Measurements from ENCODE around the gene FLACC1.
"Not testable (repeated sequence)": the region's sequence is repeated elsewhere in the genome, so short reads cannot be mapped to it uniquely, and the experiment has no call there.

The FLACC1 gene, protein sequence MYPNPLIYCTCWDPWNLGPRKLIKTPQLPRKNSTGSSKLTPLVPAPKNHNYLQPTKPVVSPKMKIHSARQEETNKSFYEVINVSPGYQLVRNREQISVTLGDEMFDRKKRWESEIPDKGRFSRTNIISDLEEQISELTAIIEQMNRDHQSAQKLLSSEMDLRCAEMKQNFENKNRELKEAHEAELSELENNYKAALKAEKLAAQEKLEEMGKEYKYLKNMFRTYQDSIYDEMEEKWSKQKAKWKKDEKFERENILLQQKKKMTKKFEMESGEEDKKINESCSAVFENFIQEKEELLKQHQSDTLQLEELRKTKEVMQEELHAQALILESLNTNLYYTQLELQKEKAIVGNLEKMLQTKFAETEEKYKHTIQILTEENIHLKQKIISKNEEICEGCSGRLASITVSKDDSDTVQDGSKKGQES

DNA sequence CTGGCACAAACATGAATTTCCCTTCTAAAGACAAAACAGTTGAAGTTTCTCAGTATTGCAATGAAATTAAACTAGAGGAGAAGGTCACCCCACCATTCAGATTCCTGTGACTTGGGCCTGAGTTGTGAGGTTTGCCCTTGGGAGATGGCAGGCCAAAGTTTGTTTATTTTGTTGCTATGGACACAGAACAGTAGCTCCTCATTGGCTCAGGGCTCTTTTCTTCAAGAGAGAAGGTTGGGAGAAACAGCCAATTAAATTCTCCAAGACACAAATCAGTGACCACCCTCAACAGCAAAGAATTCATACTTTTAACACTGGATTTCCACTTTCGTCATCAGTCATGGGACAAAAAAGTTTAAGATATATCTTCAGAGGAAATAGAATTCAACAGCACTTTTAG, at the start of gene FLACC1:
Gene FLACC1 (minus strand): TSS at position 125 of the 400 bp plus-strand sequence. CDS start 5,941 bp downstream, outside the sequence.
- DNase-seq, result peak; percentile 11

DNA sequence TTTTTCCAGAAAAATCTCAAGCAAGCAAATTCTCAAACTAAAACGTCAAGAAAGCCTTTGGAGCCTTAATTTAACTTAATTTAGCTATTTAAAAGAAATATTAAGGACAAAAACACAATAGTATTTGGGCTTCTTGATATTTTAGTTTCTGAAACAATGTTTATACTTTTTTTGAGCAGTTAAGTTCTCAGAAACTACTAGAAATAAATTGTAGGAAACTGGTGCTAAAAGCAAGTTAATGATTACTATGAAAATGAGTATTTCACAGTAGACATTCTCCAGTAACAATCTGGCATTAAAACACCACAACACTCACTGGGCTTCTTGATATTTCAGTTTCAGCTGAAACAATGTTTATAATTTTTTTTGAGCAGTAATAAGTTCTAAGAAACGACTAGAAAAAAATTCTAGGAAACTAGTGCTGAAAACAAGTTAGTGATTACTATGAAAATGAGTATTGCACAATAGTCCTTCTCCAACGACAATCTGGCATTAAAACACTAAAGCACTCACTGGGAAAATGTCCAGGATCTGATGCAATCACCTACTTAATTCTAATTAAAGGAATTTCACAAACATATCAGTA, 49.0 kb upstream of the FLACC1 start:
- no peak for DNase-seq

DNA sequence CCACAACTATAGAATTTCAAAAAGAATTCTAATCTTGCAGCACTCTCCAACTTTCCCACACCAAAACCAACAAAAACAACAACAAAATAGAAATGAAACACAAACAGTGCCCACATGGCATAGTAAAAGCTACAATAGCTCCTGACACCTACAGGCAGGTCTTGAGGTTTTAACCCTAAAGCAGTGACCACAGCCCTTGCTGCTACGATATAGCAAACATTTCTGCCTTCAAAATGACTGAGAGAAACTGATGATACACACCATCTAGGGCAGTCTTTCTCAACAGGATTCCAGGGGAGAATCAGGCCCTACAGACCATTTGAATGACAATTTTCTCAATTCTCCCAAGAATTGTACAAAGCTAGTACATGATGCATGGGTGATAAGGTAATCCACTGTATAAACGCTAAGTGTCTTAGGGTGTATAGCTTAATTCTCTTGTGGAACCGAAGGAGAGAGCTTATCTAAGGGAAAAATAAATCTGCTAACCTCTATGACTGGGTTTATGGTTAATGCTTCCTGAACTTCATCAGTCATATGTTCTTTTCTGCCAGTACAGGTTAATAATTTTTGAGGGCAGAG, 47.6 kb upstream of the FLACC1 start:
- no peak for DNase-seq

DNA sequence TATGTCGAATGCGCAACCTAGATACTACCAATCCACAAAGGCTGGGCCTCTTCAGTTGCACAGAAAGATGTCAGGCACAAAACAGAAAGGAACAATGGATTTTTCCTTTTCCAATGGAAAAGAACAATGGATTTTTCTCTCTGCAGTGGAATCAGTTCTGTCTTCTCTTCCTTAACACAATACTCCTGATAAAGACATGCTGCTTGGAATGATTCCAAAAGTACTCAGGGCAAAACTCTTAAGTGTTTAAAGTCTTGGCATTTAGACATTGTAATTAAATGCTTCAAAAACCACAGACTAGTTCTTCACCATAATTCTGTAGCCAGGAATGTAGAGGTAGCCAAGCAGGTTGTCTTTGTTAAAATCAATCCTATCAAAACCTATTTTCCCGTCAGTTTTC, 46.7 kb upstream of the FLACC1 start:
- no peak for DNase-seq

DNA sequence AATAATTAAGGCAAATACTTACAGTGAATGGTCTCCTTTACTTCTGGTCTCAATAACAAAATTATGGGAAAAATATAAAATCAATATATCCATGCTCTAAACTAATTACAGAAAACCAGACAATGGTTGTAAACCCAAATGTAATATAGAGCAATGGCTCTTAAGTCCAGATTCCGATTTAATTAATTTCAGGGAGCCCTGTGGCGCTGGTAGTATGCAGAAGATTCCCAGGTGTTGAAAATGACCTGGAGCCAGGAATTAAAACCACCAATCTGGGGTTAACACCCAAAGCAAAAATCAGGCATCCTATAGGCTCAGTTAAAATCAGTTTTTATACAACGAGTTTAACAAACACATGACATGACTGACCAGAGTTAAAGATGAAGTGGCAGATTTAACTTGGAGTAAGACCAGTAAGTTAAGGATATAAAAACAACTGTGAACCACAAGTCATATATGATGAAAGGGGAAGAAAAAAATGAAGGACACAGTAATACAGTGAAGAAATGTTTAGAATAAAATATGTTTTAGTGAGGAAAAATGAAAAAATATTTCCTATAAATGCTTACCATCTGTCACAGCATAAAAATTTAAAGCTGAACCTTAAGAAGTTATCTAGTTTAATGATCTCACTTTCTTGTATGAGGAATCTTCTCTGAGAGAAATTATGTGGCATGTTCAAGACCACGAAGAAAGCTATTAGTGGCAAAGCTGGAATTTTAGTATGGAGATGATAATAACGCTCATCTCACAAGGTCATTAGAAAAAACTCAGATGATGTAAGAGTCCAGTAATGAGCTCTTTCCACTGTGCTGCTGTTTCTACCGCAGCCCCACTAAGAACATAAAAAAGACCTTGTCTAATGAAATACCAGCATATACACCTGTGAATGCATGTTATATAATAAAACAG, 45.8 kb upstream of the FLACC1 start:
- no peak for DNase-seq

DNA sequence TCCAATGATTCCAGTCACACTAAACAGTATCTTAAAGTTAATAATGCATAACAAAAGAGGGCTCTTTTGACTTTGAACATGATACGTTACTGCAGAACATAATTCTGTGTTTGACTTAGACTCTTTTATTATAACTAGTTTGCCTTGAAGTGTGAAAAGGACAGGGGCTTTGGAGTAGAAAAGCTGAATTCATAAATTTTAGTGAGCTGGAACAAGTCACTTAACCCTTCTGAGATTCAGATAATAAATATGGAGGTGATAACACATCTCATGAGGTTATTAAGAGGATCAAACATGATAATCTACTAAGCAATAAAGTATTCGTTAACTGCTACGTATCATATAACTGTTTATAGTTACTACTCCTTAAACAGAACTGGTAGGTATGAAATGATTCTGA, 44.7 kb upstream of the FLACC1 start:
- no peak for DNase-seq

DNA sequence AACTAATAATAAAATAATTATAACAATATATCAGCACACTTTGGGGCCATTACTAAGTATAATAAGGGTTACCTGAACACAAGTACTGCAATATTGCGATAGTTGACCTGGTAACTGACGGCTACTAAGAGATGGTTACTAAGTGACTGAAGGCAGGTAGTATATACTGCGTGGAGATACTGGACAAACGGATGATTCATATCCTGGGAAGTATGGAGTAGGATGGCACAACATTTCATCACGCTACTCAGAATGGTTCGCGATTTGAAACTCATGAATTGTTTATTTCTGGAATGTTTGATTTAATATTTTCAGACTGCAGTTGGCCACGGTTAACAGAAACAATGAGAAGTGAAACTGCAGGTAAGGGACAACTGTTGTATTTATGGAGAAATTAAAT, 39.5 kb upstream of the FLACC1 start:
- DNase-seq, result no peak

DNA sequence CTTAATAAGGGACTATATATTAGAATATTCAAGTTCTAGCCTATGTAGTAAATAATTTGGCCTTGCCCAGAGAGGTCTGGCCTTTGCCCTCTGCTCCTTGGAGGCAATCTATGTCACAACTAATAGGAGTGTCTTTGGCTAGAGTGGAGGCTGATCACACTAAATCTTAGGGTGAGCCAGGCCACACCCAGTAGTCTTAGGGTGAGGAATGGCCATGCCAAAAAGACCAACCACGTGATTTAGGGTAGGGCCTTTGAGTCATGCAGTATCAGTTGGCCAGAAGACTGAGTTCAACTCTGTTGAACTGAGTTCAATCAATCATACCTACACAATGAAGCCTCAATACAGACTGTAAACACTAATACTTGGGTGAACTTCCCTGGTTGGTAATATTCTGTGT, 26.0 kb upstream of the FLACC1 start:
- DNase-seq, result no peak

DNA sequence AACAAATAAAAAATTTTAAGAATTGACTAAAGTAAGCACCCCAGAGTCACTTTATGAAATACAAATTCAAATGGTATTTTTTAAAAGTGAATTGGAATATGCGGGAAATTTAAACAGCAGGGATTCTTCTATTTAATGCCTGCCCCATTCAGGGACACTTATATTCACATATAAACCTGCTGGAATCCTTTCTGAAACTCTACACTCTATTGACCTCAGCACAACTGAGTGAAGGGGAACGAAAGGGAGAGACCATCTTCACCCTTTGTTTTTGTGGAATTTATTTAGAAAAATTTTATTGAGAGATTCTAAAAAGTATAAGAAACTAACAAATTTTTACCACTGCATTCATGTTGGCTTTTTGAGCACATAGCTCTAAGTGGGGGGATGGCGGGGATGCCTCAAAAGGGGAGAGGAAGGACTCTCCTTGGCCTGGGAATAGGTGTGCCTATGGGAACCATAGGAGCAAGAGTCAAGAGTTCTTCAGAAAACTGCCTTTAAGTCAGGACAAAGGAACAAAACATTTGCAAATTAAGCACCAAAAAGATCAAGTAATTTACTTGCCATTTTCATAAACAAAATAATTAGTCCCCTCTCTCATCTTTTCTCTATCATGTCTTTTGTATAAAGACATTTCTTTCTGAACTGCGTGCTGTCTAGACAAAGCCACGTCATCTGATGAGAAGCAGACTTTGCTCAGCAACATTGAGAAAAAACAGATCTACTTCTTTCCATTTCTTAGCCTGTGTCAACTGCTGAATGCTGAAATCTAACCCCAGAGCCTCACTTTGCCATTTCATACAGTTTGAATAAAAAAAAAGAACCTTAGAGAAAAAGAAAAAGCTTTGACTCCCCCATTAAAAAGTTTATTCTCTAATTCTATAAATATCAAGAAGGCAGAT, 21.6 kb upstream of the FLACC1 start:
- DNase-seq, result no peak

DNA sequence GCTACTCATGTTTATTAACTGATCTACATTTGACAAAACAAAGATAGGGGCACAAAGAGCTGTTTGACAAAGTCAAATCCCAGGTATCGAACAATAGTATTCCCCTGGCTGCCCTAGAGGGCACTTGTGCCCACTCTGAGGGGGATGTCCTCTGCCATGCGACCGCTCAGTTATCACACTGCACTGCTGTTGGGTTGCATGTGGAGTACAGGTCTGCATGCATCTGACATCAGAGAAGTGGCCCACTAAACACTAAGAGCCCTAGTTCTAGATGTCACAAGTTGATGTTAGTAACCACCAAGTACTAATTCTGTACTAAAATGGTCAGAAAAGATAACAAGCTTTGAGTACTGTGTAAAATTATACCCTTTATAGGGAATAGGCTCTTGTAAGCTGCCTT, 20.1 kb upstream of the FLACC1 start:
- no peak for DNase-seq

DNA sequence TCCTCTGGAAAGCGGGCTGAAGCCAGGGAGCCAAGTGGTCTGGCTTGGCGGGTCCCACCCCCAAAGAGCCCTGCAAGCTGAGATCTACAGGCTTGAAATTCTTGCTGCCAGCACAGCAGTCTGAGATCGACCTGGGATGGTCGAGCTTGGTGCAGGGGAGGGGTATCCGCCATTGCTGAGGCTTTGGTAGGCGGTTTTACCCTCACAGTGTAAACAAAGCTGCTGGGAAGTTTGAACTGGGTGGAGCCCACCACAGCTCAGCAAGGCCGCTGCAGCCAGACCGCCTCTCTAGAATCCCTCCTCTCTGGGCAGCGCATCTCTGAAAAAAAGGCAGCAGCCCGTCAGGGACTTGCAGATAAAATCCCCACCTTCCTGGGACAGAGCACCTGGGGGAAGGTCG, 12.6 kb upstream of the FLACC1 start:
- no peak for DNase-seq

DNA sequence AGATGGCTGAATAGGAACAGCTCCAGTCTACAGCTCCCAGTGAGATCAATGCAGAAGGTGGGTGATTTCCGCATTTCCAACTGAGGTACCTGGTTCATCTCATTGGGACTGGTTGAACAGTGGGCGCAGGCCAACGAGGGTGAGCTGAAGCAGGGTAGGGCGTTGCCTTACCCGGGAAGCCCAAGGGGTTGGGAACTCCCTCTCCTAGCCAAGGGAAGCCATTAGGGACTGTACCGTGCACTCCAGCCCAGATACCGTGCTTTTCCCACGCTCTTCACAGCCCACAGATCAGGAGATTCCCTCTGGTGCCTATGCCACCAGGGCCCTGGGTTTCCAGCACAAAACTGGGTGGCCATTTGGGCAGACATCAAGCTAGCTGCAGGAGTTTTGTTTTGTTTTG, 12.2 kb upstream of the FLACC1 start:
- DNase-seq, result not testable (repeated sequence)

DNA sequence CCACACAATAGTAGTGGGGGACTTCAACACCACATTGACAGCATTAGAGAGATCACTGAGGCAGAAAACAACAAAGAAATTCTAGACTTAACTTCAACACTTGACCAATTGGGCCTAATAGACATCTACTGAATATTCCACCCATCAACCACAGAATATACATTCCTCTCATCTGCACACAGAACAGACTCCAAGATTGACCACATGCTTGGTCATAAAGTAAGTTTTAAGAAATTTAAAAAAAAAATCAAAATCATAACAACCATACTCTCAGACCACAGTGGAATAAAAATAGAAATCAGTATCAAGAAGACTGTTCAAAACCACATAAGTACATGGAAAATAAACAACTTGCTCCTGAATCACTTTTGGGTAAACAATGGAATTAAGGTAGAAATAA, 9.0 kb upstream of the FLACC1 start:
- DNase-seq, result no peak

DNA sequence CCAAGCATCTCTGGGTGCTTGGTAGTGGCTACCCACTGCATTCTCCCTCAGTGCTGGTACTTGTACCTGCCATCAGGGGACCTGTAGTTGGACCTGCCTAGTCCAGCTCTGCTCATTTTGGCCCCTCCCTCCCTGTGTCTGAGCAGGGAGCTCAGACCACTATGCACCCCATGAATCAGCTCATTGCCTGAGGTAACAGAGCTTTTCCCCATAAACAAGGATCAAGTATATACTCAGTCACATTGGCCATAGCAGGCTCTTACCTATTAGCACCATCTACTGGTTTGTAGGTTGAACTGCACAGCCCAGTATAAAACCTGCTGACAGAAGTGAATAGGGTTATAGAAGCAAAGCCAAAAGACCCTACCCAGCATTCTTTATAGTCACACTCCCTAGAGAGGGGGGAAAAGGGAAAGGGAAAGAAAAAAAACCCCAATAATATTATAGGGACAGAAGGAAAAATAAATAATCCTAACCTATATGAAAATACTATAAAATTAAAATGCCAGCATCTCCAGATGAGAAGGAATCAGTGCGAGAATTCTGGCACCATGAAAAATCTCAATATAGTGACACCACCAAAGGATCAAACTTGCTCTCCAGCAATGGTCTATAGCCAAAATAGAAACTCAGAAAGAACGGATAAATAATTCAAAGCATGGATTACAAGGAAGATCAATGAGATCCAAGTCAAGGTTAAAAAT, 6.9 kb upstream of the FLACC1 start:
- DNase-seq, result peak; percentile 76

DNA sequence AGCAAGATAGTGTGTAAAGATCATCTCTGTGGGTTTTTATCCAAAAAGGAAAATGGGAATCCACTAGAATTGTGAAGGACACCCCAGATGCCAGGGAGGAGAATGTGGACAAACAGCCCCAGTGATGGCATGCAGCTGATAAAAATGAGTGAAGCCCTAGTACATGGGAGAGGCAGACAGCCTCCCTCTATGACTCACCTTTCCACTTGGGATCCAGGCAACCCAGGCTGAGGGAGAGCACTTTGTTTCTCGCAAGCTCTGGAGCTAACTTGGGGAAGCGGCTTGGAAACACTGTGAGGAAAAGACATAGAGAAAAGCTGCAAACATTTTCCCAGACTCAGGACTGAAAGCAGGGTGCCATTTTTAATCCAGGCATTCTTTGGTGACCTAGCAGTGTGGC, 5.3 kb upstream of the FLACC1 start:
- no peak for DNase-seq

DNA sequence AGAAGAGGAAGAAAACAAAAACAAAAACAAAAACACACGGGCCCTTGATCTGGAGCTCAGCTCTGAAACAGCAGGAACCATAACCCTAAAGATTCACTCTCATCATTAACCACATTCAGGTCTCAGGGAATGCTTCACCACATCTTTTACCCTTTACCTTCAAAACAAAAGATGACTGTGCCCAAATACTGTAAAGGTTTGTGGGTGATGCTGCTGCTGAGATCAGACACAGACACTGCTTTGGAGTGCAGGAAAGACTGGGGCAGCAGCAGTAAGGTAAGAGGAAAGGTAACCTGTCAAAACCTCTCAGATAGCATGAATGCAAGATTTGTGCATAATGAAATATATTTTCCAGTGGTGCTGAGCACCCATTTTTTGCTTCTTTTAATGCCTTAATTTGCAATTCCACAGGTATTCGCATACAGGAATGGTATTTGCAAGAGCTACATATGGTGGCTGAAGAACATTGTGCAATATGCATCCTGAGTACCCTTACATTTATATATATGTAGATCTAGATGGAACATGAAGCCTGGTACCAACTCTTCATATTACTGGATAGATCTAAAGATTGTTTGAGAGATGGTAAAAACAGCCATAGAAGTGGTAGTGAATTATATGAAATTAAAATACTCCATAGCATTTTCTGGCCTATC, 4.1 kb upstream of the FLACC1 start:
- no peak for DNase-seq

DNA sequence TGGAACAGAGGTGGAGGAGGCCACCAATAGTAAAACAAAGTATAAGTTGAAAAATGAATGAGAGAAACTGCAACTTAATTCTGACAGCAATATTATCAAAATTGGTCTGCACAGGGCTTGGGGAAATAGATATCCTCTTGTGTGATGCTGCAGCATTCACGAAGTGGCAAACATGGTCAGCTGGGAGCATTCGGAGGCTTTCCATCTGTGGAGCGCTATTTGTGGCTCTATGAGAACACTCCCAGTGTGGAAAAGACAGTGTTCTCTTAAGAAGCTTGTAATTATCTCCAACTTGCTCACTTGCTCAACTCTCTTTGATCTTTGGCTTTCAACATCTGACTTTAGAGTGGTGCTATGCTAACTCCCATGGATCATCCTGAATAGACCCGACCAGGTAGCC, 3.1 kb upstream of the FLACC1 start:
- DNase-seq, result no peak

DNA sequence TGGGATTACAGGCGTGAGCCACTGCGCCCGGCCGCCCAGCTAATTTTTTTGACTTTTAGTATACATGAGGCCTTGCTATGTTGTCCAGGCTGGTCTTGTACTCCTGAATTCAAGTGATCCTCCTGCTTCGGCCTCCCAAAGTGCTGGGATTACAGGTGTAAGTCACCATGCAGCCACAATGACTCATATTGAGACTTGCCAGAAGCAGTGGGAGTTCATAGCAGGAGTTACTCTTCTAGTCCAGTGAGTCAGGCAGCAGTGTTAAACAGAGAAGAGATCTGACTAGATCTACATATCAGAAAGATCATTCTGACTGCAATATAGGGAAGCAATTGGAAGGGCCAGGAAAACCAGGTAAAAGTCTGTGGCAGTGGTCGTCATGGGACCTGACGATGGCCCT, 1.5 kb upstream of the FLACC1 start:
- DNase-seq, result no peak

DNA sequence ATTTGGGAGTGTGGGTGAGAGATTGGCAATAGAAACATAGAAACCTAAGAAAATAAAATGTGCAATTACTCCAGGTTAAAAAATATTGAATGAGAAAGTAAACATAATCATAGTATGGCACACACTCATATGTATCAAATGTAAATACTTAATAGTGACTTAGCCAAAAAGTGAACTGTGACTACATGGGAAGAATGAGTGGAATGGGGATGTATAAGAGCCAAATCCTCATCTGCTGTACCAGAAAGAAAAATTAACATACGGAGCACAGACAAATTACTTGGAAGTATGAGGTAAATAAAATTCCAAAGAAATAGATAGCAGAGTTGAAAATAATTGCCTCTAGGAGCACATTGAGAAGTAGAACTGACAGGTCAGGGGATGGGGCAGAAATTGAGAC, 4.0 kb downstream of the FLACC1 start:
- DNase-seq, result no peak

DNA sequence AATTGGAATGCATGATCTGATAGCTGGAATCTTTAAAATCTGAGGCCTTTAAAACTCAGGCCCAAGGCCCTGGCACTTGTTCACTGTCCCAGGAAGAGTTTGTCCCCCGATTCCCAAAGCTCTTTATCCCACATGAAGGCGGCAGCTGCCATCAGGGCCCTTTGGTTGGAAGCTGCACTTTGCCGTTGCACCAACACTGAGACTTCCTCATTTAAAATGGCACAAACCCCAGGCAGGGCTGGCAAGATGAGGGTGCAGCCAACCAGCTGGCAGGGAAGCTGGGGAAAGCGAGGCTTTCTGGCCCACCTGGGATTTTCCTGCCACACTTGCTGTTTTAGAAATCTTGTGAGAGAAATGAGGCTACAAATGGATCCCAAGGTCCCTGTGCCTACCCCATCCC, 6.3 kb downstream of the FLACC1 start:
- DNase-seq, result no peak

DNA sequence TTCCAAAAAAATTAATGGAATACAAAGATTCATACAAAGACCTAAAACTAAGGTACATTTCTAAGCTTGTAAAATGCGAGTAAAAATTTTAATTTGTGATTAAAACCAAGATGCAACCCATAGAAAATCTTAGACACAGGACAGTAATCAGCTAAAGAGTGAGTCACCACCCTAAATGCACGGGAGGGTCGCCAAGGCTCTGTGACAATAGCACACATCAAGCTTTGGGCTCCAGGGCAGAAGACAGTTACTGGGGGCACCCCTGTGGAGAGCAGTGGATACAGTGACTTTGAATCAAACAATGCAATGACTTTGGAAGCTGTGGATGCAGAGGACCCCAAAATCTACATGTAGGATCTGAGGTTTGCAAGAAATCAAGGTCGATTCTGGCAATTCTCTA, 7.5 kb downstream of the FLACC1 start:
- DNase-seq, result no peak

Measured in CD4-positive, alpha-beta T cell treated with Interleukin-17A for 1 hour (primary cell).